Kidney glomerular epithelial cell (primary cell): ENCODE data around the gene LCP2.

Experiments used
- DNase-seq: peaks from one replicate; lab custom pipeline; 2025; lab: John Stamatoyannopoulos, UW

Gene LCP2

DNA sequence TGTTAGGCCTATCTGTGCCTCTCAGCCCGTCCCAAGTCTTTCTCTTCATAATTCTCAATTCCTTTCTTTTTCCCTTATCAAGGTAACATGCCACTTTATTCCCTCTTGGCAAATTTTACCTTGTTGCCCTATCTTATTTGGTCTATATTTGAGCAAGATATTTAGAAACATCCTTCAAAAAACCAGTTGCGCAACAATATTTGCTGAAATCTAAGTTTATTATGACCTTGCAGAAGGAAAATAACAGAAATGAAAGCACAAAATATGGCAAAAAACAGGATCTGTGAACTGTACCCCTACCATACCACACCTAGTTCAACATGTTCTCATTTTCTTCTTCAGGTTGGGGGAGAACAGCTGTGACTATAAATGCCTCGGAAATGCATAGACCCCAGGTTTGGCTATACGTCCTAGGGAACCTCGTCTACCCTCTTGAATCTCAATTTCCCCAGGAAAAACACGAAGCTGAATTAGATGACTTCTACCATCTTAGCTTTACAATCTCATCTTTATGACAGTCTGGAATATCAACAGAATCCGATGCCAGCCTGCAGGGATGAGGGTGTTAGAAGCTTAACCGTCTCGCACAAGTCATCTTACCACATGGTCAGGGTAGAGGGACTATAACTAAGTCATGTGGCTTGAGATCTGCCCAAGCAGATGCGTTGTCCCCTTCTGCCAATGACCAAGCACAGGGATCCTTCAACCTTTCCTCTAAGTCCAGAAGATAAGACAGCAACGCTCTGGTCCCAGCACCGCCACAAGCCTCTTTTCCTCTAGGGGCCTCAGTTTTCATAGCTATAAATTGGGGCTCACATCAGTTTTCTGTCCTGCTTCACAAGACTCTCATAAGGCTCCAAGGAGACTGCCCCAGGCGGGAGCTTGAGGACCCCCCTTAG, 1.3 kb downstream of the LCP2 start:
- DNase-seq: no peak

- no peak for DNase-seq
Measured at GRCh38 chr5:170294556-170294955, 3.0 kb downstream of the LCP2 start.

GRCh38 chr5:170294057-170294456, 3.5 kb downstream of the LCP2 start:
- no peak for DNase-seq

- no peak for DNase-seq
Measured at GRCh38 chr5:170293273-170293672, 4.3 kb downstream of the LCP2 start.

GRCh38 chr5:170292179-170293104, 5.1 kb downstream of the LCP2 start:
- no peak for DNase-seq

DNA sequence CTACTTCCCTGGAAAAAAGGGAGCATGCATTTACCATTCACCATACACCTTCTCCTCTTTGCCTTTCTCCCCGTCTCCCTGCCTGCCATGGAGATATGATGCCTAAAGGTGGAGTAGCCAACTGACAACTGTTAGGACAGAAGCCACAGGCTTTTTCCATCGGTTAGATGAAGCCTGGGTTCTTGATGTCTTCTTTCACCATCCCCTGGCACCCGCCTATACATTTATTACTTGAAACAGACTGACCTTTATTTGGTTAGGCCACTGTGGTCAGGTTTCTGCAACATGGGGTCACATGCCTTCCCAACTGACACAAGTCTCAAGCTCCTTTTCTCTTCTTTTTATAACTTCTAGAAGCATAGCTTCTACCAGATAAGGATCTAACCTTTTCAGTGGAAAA, 7.1 kb downstream of the LCP2 start:
- no peak for DNase-seq

DNA sequence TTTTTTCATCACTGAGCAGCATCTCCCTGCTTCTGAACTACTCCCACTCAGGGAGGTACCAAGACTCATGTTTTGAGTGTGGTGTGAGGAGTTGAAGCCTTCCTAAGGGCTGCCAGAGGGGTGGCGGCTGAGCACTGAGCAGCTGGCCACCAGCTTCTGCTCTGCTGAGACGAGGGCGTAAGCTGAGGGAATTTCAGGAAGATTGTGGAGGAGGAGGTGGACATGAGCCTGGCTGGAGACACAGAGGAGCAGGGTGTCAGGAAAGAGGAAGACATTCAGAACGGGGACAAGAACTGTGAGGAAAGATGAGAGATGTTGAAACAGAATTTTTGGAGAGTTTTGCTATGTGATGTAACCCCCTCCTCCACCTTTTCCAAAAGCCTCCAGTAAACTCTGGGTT, 7.8 kb downstream of the LCP2 start:
- no peak for DNase-seq

- no peak for DNase-seq
Measured at GRCh38 chr5:170289121-170289520, 8.5 kb downstream of the LCP2 start.

GRCh38 chr5:170288551-170288950, 9.0 kb downstream of the LCP2 start:
- DNase-seq: no peak

DNA sequence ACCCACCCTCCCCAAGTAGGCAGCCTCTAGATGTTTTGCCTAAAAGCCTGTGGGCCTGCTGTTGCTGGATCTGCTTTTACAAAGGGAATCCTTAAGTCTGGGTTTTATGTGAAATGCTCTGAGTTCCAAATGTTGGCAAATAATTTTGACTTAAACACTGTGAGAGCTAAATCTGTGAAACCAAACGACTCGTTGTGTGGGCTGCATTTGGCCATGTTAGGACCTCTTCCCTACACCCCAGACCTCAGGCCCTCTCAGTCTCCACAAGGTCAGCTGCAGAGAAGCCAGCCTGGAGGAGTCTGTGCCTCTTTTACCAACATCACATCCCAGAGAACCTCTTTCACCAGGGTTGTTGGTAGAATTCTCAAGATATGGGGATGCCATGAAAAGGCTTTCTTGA, 9.4 kb downstream of the LCP2 start:
- DNase-seq: no peak

- DNase-seq: no peak
Measured at GRCh38 chr5:170287532-170287931, 10.0 kb downstream of the LCP2 start.

GRCh38 chr5:170286386-170286925, 11.1 kb downstream of the LCP2 start:
- no peak for DNase-seq

DNA sequence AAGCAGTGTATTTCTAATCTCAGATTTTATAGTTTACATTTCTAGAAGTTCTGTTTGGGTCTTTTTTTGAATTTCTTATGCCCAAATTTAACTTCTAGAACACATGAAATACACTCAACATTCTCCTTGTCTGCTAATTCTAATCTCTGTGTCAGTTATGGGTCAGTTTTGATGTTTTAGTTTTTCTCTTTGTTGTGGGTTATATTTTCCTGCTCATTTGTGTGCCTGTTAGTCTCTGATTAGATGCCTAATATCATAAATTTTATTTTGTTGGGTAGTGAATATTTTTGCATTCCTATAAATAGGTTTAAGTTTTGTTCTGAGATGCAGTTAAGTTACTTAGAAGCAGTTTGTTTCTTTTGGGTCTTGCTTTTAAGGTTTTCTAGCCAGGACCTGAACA, 12.4 kb downstream of the LCP2 start:
- no peak for DNase-seq

DNA sequence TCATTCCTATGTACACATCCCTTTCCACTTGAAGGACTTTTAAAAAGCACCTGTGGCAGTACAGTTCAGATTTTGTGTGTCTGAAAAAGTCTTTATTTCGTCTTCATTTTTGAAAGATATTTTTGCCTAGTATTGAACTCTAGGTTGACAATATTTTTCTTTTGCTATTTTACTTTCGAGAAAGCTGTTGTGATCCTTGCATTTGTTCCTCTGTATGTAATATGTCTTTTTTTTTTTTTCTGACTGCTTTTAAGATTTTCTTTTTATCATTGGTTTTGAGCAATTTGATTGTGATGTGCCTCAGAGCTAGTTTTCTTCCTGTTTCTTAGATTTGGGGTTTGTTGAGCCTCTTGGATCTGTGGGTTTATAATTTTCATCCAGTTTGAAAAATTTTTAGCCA, 13.3 kb downstream of the LCP2 start:
- no peak for DNase-seq

DNA sequence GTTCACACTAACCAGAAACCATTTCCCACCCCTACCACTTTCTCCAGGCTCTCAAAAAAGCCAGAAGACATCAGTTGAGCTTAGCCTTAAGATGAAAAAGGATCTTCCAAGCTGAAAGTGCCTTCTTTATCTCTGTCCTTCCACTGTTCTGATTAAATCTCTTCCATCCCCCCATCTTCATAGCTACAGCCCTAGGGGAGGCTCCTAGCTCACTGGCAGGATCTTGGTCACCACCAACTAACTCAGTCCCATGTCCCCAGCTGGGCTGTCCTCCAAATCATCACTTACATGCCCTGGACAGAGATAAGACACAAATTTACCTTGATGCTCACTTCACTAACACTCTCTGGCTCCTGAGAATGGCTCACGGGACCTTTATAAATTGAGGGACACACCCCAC, 14.3 kb downstream of the LCP2 start:
- DNase-seq: no peak

- no peak for DNase-seq
Measured at GRCh38 chr5:170280011-170280493, 17.5 kb downstream of the LCP2 start.

- DNase-seq: no peak
Measured at GRCh38 chr5:170279459-170279817, 18.1 kb downstream of the LCP2 start.

- no peak for DNase-seq
Measured at GRCh38 chr5:170278611-170279458, 18.7 kb downstream of the LCP2 start.

DNA sequence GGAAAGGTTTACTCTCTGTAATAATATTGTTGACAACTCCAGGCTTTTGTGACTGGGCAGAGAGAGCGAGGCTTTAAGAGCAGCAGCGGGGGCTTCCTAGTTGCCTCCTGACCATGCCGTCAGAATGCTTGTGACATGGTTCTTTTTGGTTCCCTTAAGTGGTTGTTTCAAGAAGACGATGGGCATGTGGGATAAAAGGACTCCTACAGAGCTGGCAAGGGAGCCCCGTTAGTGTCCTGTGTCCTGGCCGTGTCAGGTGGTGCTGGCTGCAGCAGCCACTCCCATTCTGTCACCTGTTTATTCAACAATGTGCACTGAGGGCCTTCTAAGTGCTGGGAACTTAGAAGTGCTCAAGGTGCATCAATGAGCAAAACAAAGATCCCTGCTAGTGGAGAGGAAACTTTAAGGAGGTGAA, 19.7 kb downstream of the LCP2 start:
- DNase-seq: no peak

DNA sequence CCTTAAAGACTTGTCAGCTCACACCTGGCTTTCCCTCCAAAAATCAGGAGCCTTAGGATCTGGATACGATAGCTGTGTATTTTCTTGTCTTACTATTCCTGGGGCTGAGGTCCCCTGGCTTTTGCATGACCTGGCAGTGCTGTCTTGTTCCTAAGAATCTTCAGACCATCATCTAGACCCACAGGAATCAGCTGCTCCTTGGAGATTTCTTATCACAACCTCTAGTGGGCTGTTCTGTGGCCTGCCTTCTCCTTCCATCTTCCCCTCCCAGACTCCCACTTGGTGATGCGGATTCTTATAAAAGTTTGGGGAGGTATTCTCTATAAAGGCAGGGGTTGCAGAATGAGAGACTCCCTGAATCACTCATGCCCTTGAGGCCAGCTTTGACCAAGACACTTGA, 21.4 kb downstream of the LCP2 start:
- no peak for DNase-seq

DNA sequence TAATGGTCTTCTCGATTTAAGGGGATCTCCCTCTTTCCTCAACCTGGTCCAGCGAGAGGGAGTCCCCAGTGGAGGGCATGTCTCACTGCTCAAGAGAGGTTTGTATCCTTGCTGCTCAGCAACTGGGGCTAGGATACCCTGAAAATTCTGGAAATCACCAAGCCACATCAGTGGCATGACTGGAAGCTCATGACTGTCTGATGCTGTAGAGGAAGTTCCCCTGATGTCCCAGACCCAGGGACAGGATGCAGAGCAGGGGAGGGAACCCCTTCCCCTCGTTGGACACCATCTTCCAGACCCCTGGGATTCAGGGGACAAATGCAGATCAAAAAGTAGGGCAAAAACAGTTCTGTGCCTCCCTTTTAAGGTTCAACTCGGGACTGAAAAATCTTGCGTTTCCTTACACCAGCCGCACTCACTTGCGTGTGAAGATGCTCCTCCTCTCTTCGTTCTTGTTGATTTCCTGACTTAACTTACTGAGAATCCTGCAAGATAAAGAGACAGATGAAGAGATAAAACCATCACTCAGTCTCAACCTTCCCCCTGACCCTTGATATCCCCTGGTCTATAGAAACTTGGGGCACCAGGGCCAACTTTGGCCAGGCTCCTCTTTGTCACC, 22.1 kb downstream of the LCP2 start:
- no peak for DNase-seq
